H1 (cell line): Measurements from ENCODE around the gene AP2A2. TPM values are rescaled to one million over a fixed set of nuclear protein-coding genes. Genes with fewer than 3 reads are reported as not detected.

Experiments used
- POU5F1 ChIP-seq: IDR thresholded peaks from 2 replicates; pipeline ENCODE4 v1.6.1; 2011; ENCODE audit warnings: low read depth, mild to moderate bottlenecking, low read length, moderate library complexity
- RFX5 ChIP-seq: IDR thresholded peaks from 2 replicates; pipeline ENCODE4 v1.6.1; 2011; ENCODE audit warnings: low read depth, low read length, improper control_type of control experiment, borderline replicate concordance
- TBP ChIP-seq: IDR thresholded peaks from 2 replicates; pipeline ENCODE4 v1.6.1; 2011; ENCODE audit warnings: low read depth, low read length, improper control_type of control experiment
- polyA plus RNA-seq, 7 experiments: library from polyadenylated mRNA; depleted of rRNA in 3 of 7; stranded (reverse) in 5 of 7; unstranded in 2 of 7; fragments of >200 nt in 5 of 7; fragments of 200-250 nt in 2 of 7; gene quantifications; 1 replicate in 5 of 7; 2 replicates in 1 of 7; 4 replicates in 1 of 7; pipeline versions ENCODE4 v1.2.1 to v1.2.3, GENCODE V29; 2011 to 2013; ENCODE audit warnings: missing spikeins in 2 of 7, mixed read lengths in 2 of 7
- total RNA-seq: library from RNA; stranded (reverse); fragmentation: NEBNext Ultra II Directional; extraction: Animal tissue kit (Norgen Biotek cat#: 25700); gene quantifications from 2 replicates; pipeline ENCODE4 v1.2.1, GENCODE V29; 2021
- TF ChIP-seq, protein P1 (sequence below): fragments of 300-600 bp; sonication (generic); IDR thresholded peaks from 2 replicates; pipeline ENCODE4 v1.7.1; 2012; ENCODE audit warnings: low read length, moderate library complexity, mild to moderate bottlenecking, inconsistent platforms; ENCODE audit not compliant: insufficient replicate concordance

Gene AP2A2
- total and polyA plus RNA-seq, 2 of the 8 experiments (the other 6 are each of a cell fraction or from before 2014, with no cell fraction given) = 50.0 to 65.0 TPM

DNA sequence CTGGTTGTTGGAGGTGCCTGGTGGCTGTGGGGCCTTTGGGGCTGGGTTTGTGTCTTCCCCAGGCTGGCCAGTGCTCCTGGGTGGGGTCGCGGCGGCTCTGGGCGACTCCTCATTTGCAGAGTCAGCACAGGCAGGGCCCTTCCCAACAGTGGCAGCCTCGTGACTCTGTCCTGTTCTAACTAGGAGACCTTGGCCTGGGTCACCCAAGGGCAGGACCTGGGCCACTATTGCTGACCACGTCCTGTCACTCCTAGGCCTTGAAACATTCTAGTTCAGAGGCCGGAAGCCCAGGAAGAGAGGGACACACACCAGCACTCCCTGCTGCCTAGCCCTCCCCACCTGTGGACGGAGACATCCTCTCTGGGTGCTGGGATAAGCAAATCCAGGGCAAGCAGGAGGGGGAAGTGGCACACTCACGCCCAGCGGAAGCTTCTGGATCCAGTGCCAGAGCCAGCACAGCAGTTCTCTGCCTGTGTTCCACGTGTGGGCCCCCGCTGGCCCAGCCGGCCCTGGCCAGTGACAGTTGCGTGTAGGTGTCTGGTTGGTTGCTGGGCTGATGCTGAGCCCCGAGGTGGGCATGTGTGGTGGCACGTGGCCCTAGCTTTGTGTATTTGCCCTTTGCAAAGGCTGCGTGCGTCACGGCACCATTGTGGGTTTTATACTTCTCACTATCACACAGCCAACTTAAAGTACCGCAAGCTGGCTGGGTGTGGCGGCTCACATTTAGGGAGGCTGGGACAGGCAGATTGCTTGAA, 10.7 kb upstream of the AP2A2 start (continued):
- TF ChIP-seq, protein P1, sequence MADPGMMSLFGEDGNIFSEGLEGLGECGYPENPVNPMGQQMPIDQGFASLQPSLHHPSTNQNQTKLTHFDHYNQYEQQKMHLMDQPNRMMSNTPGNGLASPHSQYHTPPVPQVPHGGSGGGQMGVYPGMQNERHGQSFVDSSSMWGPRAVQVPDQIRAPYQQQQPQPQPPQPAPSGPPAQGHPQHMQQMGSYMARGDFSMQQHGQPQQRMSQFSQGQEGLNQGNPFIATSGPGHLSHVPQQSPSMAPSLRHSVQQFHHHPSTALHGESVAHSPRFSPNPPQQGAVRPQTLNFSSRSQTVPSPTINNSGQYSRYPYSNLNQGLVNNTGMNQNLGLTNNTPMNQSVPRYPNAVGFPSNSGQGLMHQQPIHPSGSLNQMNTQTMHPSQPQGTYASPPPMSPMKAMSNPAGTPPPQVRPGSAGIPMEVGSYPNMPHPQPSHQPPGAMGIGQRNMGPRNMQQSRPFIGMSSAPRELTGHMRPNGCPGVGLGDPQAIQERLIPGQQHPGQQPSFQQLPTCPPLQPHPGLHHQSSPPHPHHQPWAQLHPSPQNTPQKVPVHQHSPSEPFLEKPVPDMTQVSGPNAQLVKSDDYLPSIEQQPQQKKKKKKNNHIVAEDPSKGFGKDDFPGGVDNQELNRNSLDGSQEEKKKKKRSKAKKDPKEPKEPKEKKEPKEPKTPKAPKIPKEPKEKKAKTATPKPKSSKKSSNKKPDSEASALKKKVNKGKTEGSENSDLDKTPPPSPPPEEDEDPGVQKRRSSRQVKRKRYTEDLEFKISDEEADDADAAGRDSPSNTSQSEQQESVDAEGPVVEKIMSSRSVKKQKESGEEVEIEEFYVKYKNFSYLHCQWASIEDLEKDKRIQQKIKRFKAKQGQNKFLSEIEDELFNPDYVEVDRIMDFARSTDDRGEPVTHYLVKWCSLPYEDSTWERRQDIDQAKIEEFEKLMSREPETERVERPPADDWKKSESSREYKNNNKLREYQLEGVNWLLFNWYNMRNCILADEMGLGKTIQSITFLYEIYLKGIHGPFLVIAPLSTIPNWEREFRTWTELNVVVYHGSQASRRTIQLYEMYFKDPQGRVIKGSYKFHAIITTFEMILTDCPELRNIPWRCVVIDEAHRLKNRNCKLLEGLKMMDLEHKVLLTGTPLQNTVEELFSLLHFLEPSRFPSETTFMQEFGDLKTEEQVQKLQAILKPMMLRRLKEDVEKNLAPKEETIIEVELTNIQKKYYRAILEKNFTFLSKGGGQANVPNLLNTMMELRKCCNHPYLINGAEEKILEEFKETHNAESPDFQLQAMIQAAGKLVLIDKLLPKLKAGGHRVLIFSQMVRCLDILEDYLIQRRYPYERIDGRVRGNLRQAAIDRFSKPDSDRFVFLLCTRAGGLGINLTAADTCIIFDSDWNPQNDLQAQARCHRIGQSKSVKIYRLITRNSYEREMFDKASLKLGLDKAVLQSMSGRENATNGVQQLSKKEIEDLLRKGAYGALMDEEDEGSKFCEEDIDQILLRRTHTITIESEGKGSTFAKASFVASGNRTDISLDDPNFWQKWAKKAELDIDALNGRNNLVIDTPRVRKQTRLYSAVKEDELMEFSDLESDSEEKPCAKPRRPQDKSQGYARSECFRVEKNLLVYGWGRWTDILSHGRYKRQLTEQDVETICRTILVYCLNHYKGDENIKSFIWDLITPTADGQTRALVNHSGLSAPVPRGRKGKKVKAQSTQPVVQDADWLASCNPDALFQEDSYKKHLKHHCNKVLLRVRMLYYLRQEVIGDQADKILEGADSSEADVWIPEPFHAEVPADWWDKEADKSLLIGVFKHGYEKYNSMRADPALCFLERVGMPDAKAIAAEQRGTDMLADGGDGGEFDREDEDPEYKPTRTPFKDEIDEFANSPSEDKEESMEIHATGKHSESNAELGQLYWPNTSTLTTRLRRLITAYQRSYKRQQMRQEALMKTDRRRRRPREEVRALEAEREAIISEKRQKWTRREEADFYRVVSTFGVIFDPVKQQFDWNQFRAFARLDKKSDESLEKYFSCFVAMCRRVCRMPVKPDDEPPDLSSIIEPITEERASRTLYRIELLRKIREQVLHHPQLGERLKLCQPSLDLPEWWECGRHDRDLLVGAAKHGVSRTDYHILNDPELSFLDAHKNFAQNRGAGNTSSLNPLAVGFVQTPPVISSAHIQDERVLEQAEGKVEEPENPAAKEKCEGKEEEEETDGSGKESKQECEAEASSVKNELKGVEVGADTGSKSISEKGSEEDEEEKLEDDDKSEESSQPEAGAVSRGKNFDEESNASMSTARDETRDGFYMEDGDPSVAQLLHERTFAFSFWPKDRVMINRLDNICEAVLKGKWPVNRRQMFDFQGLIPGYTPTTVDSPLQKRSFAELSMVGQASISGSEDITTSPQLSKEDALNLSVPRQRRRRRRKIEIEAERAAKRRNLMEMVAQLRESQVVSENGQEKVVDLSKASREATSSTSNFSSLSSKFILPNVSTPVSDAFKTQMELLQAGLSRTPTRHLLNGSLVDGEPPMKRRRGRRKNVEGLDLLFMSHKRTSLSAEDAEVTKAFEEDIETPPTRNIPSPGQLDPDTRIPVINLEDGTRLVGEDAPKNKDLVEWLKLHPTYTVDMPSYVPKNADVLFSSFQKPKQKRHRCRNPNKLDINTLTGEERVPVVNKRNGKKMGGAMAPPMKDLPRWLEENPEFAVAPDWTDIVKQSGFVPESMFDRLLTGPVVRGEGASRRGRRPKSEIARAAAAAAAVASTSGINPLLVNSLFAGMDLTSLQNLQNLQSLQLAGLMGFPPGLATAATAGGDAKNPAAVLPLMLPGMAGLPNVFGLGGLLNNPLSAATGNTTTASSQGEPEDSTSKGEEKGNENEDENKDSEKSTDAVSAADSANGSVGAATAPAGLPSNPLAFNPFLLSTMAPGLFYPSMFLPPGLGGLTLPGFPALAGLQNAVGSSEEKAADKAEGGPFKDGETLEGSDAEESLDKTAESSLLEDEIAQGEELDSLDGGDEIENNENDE = no peak
- TF ChIP-seq POU5F1 = no peak
- no peak for TF ChIP-seq RFX5
- TF ChIP-seq TBP = no peak
